Liver (tissue), 3 donors: ENCODE measurements around the gene ASIC3.

ENCODE experiments used
- EGR1 ChIP-seq, 2 donors: IDR thresholded peaks; 2 replicates each; pipeline ENCODE4 v1.6.1; 2016 to 2018; ENCODE audit warnings: antibody characterized with exemption in 2 of 2, low read depth in 2 of 2
- FOXA2 ChIP-seq: IDR thresholded peaks from 2 replicates; pipeline ENCODE4 v1.6.1; 2016; ENCODE audit warnings: antibody characterized with exemption
- GABPA ChIP-seq, 2 donors: IDR thresholded peaks in 1 of 2; conservative IDR thresholded peaks in 1 of 2; 2 replicates each; pipeline ENCODE4 v1.6.1; 2016; ENCODE audit warnings: antibody characterized with exemption in 2 of 2, mild to moderate bottlenecking in 1 of 2, moderate library complexity in 1 of 2
- JUND ChIP-seq, 2 donors: IDR thresholded peaks; 2 replicates each; pipeline ENCODE4 v1.6.1; 2016; ENCODE audit warnings: antibody characterized with exemption in 2 of 2
- RAD21 ChIP-seq, 2 donors: IDR thresholded peaks; 2 replicates each; pipeline ENCODE4 v1.6.1; 2016; ENCODE audit warnings: antibody characterized with exemption in 2 of 2, mild to moderate bottlenecking in 2 of 2
- SP1 ChIP-seq: IDR thresholded peaks from 2 replicates; pipeline ENCODE4 v1.6.1; 2018; ENCODE audit warnings: antibody characterized with exemption, mild to moderate bottlenecking
- TAF1 ChIP-seq: conservative IDR thresholded peaks from 2 replicates; pipeline ENCODE4 v1.6.1; 2016; ENCODE audit warnings: antibody characterized with exemption, mild to moderate bottlenecking
- YY1 ChIP-seq: IDR thresholded peaks from 2 replicates; pipeline ENCODE4 v1.6.1; 2016; ENCODE audit warnings: antibody characterized with exemption, mild to moderate bottlenecking
- TF ChIP-seq, protein P1 (sequence below): fragments of 150-350 bp; IDR thresholded peaks from 2 replicates; pipeline ENCODE4 v1.5.1; 2017; ENCODE audit warnings: improper control_type of control experiment, low read depth, low read length; ENCODE audit not compliant: missing input control
- TF ChIP-seq, protein P2 (sequence below): IDR thresholded peaks from 2 replicates; pipeline ENCODE4 v1.6.1; 2016; ENCODE audit warnings: antibody characterized with exemption, mild to moderate bottlenecking
- TF ChIP-seq, protein P3 (sequence below): IDR thresholded peaks from 2 replicates; pipeline ENCODE4 v1.6.1; 2016; ENCODE audit warnings: antibody characterized with exemption
- donor health status: healthy.
- donor health status: healthy.

DNA sequence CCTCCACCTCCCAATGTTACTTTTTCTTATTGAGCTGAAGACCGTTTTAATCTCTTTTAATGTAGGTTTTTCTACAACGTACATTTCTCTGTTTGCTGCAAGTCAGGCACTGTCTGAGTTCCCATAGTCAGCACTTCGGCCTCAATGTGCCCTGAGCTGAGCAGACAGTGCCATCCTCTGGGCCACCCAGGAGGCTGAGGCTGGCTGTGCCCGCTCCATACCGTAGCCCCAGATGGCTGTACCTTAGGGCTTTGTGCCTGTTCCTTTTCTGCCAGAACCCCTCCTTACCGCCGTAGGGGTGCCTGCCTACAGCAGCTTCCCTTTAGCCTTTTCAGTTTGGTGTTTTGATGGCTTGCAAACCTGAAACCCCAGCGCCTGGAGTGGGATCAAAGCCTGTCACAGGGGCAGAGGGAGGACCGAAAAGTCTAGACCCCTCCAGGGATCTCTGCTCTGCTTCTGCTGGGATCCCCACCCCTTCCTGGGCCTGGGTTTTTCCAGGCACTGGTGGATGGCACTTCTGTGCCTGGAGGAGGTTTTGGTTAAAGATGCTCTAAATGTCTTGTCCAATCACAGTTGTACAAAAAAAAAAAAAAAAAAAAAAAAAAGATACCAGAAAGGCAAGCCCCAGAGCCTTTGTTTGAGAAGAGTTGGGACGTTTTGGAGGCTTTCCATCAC lies 46.9 kb downstream of the ASIC3 start:
- TF ChIP-seq, protein P1, sequence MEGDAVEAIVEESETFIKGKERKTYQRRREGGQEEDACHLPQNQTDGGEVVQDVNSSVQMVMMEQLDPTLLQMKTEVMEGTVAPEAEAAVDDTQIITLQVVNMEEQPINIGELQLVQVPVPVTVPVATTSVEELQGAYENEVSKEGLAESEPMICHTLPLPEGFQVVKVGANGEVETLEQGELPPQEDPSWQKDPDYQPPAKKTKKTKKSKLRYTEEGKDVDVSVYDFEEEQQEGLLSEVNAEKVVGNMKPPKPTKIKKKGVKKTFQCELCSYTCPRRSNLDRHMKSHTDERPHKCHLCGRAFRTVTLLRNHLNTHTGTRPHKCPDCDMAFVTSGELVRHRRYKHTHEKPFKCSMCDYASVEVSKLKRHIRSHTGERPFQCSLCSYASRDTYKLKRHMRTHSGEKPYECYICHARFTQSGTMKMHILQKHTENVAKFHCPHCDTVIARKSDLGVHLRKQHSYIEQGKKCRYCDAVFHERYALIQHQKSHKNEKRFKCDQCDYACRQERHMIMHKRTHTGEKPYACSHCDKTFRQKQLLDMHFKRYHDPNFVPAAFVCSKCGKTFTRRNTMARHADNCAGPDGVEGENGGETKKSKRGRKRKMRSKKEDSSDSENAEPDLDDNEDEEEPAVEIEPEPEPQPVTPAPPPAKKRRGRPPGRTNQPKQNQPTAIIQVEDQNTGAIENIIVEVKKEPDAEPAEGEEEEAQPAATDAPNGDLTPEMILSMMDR = no peak
- TF ChIP-seq YY1 (no peak), GABPA (IDR thresholded peaks at IDR 0.05 in 1 of 2, conservative IDR thresholded peaks at IDR 0.05 in 1 of 2) (no peak), EGR1 (IDR thresholded peaks at IDR 0.05; ENCODE audit: low read depth in 2 of 2) (no peak), SP1 (no peak), FOXA2 (no peak), JUND (IDR thresholded peaks at IDR 0.05) (no peak), TAF1 (no peak), RAD21 (IDR thresholded peaks at IDR 0.05) (no peak)
- TF ChIP-seq, protein P2, sequence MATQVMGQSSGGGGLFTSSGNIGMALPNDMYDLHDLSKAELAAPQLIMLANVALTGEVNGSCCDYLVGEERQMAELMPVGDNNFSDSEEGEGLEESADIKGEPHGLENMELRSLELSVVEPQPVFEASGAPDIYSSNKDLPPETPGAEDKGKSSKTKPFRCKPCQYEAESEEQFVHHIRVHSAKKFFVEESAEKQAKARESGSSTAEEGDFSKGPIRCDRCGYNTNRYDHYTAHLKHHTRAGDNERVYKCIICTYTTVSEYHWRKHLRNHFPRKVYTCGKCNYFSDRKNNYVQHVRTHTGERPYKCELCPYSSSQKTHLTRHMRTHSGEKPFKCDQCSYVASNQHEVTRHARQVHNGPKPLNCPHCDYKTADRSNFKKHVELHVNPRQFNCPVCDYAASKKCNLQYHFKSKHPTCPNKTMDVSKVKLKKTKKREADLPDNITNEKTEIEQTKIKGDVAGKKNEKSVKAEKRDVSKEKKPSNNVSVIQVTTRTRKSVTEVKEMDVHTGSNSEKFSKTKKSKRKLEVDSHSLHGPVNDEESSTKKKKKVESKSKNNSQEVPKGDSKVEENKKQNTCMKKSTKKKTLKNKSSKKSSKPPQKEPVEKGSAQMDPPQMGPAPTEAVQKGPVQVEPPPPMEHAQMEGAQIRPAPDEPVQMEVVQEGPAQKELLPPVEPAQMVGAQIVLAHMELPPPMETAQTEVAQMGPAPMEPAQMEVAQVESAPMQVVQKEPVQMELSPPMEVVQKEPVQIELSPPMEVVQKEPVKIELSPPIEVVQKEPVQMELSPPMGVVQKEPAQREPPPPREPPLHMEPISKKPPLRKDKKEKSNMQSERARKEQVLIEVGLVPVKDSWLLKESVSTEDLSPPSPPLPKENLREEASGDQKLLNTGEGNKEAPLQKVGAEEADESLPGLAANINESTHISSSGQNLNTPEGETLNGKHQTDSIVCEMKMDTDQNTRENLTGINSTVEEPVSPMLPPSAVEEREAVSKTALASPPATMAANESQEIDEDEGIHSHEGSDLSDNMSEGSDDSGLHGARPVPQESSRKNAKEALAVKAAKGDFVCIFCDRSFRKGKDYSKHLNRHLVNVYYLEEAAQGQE = no peak
- TF ChIP-seq, protein P3, sequence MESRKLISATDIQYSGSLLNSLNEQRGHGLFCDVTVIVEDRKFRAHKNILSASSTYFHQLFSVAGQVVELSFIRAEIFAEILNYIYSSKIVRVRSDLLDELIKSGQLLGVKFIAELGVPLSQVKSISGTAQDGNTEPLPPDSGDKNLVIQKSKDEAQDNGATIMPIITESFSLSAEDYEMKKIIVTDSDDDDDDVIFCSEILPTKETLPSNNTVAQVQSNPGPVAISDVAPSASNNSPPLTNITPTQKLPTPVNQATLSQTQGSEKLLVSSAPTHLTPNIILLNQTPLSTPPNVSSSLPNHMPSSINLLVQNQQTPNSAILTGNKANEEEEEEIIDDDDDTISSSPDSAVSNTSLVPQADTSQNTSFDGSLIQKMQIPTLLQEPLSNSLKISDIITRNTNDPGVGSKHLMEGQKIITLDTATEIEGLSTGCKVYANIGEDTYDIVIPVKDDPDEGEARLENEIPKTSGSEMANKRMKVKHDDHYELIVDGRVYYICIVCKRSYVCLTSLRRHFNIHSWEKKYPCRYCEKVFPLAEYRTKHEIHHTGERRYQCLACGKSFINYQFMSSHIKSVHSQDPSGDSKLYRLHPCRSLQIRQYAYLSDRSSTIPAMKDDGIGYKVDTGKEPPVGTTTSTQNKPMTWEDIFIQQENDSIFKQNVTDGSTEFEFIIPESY = no peak
